Measurements from ENCODE around the gene ADAM10.

DNA sequence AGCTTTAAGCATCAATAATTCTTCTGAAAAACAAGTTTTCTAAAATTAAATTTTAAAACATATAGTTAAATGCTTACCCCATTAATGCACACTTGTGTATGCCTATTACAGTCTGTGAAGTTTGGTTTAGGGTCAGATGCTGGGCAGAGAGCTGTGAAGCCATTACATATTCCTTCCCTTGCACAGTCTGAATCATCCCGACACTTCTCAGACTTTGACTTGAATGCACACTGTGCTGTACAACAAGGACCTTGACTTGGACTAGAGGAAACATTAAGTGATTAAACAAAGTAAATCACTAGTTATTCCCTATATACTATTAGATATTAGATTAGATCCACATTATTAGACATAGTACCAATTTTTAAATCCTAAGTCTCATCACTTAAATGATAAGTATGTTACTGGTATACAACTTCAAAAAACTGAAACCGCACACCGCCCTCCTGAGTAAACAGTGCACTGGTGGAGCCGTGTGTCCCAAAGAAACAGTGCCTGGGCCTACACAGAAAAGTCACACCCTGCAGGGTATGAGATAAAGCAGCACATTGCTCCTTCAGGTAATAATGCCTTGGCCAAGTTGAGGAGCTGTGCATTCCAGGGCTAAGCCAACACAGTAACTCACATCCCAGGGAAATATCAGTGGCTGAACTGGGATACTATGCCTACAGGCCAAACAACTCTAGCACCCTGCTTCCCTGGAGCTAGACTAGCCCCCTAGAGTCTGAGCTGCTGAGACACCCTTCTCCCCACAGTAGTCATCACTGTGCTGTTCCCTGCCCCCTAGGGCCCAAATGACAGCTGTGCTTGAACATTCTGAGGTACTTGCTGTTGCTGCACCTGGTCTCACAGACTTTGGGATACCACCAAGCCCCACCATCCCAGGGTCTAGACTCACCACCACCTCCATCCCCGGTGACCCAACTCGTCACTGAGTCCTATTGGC is 137.5 kb downstream of the ADAM10 start:
- TF ChIP-seq POLR2A (IDR thresholded peaks at IDR 0.05): no peak
- TF ChIP-seq, protein P1, sequence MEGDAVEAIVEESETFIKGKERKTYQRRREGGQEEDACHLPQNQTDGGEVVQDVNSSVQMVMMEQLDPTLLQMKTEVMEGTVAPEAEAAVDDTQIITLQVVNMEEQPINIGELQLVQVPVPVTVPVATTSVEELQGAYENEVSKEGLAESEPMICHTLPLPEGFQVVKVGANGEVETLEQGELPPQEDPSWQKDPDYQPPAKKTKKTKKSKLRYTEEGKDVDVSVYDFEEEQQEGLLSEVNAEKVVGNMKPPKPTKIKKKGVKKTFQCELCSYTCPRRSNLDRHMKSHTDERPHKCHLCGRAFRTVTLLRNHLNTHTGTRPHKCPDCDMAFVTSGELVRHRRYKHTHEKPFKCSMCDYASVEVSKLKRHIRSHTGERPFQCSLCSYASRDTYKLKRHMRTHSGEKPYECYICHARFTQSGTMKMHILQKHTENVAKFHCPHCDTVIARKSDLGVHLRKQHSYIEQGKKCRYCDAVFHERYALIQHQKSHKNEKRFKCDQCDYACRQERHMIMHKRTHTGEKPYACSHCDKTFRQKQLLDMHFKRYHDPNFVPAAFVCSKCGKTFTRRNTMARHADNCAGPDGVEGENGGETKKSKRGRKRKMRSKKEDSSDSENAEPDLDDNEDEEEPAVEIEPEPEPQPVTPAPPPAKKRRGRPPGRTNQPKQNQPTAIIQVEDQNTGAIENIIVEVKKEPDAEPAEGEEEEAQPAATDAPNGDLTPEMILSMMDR (IDR thresholded peaks at IDR 0.05): no peak
